Activated T-helper 17 cell treated with anti-CD3 and anti-CD28 coated beads, Interleukin-2, amount 50 U/mL, for 72 hours (primary cell): ENCODE data around the gene PAPSS2. TPM values are rescaled to one million over a fixed set of nuclear protein-coding genes. Genes with fewer than 3 reads are reported as not detected.
"Not testable (repeated sequence)": the region's sequence is repeated elsewhere in the genome, so short reads cannot be mapped to it uniquely, and the experiment has no call there.

Experiments used
- ATAC-seq: fragments of 150-1000 bp; cut with Tn5 transposase; replicated peaks from 2 replicates; pipeline ENCODE4 v1.10.0; 2021; ENCODE audit warnings: mild to moderate bottlenecking, moderate library complexity
- H3K27ac Mint-ChIP-seq: one replicate; pipeline ENCODE4 v1.8.0; 2022; ENCODE audit warnings: mixed read lengths
- H3K27me3 Mint-ChIP-seq: one replicate; pipeline ENCODE4 v1.8.0; 2022; ENCODE audit warnings: mixed read lengths
- H3K36me3 Mint-ChIP-seq: one replicate; pipeline ENCODE4 v1.8.0; 2022; ENCODE audit warnings: low read depth, mild to moderate bottlenecking, mixed read lengths
- H3K4me1 Mint-ChIP-seq: one replicate; pipeline ENCODE4 v1.8.0; 2022; ENCODE audit warnings: mixed read lengths
- H3K4me3 Mint-ChIP-seq: one replicate; pipeline ENCODE4 v1.8.0; 2022; ENCODE audit warnings: mild to moderate bottlenecking, mixed read lengths
- H3K9me3 Mint-ChIP-seq: one replicate; pipeline ENCODE4 v1.8.0; 2022; ENCODE audit warnings: mixed read lengths
- total RNA-seq, 2 donors: library from RNA; stranded (reverse); gene quantifications; one replicate each; pipeline ENCODE4 v1.2.3, GENCODE V29; 2022

The PAPSS2 gene
- total RNA-seq = 1 to 10 TPM in 1 of 2 donors, under 1 TPM in 1; 0.66 to 4.3 TPM

DNA sequence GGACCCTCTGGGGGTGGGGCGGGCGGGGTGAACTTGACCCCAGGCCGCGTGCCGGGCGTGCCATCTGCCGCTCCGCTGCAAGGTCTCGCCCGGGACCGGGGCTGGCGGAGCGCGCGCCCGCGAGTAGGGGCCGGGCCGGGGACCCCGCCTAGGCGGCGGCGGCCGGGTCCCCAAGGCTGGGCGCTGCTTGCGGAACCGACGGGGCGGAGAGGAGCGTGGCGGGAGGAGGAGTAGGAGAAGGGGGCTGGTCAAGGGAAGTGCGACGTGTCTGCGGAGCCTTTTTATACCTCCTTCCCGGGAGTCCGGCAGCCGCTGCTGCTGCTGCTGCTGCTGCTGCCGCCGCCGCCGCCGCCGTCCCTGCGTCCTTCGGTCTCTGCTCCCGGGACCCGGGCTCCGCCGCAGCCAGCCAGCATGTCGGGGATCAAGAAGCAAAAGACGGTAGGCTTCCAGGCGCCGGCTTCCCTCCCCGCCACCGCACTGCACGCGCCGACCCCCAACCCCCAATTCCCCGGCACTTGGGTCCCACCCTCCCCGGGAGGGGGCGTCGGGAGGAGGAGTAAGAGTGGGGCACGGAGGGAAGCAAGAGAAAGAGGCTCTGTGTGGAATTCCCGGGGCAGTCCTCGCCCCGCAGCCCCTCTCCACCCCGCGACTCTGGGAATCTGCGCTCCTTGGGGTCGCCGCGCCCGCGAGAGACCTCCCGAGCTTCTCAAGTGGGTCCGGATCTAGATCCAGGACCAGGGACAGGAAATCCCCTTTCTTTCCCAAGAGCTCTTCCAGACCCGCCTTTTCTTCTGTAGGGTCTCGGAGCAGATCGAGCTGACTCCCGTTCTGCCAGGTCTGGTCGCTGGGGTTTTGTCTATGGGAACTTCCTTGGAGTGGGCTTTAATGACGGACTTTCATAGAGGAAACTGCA, at the start of gene PAPSS2:
TSS of gene PAPSS2 (plus strand) at position 308 of the 913 bp plus-strand sequence. CDS start at position 412, 104 bp downstream.
- peaks cover 56% of the 10 kb centered on the region for H3K27me3 Mint-ChIP-seq
- no peaks in the 10 kb centered on the region for H3K36me3 Mint-ChIP-seq
- no peaks in the 10 kb centered on the region for H3K9me3 Mint-ChIP-seq
- ATAC-seq = peak; percentile 51
- H3K4me3 Mint-ChIP-seq = peak within 1 kb of the TSS; percentile 77
- no peak within 1 kb of the TSS for H3K27ac Mint-ChIP-seq
- peaks cover 9% of the 10 kb centered on the region for H3K4me1 Mint-ChIP-seq

DNA sequence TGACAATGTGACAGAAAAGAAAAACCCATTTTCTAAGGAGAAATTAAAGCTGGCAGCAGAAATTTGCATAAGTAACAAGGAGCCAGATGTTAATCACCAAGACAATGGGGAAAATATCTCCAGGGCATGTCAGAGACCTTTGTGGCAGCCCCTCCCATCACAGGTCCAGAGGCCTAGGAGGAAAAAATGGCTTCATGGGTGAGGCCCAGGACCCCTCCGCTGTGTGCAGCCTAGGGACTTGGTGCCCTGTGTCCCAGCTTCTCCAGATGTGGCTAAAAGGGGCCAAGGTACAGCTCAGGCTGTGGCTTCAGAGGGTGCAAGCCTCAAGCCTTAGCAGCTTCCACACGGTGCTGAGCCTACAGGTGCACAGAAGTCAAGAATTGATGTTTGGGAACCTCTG, 48.3 kb upstream of the PAPSS2 start:
- H3K27ac Mint-ChIP-seq, H3K9me3 Mint-ChIP-seq, H3K4me1 Mint-ChIP-seq, ATAC-seq, H3K4me3 Mint-ChIP-seq, H3K36me3 Mint-ChIP-seq, H3K27me3 Mint-ChIP-seq: not testable (repeated sequence)

DNA sequence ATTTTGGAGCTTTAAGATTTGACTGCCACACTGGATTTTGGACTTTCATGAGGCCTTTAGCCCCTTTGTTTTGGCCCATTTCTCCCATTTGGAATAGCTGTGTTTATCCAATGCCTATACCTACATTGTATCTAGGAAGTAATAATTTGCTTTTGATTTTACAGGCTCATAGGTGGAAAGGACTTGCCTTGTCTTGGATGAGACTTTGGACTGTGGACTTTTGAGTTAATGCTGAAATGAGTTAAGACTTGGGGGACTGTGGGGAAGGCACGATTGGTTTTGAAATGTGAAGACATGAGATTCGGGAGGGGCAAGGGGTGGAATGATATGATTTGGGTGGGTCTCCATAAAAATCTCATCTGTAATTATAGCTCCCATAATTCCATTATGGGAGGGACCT, 47.6 kb upstream of the PAPSS2 start:
- peaks cover 2% of the 10 kb centered on the region for H3K27me3 Mint-ChIP-seq
- ATAC-seq = no peak
- no peak overlapping the region for H3K4me3 Mint-ChIP-seq
- no peak overlapping the region for H3K27ac Mint-ChIP-seq
- no peaks in the 10 kb centered on the region for H3K4me1 Mint-ChIP-seq
- H3K36me3 Mint-ChIP-seq = no peaks in the 10 kb centered on the region
- peaks cover 5% of the 10 kb centered on the region for H3K9me3 Mint-ChIP-seq

DNA sequence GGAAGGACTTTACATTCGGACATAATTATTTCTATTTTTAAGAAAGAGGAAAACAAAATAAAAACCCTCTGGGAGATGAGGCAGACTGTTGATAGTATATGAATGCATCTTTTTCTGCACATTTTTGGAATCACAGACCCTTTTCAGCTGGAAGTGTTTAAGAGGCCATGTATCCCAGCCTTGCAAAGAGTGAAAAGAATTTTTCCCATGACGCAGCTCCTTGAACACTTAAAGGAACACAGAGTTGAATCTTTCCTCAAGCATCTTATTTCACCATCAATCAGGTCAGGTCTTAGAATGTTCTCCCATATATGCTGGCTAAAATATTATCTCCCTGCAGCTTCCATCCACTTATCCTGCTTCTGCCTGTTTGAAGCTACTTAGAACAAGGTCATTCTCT, 45.9 kb upstream of the PAPSS2 start:
- Mint-ChIP-seq H3K9me3 (peaks cover 5% of the 10 kb centered on the region), H3K4me3 (no peak overlapping the region), H3K27ac (no peak overlapping the region)

DNA sequence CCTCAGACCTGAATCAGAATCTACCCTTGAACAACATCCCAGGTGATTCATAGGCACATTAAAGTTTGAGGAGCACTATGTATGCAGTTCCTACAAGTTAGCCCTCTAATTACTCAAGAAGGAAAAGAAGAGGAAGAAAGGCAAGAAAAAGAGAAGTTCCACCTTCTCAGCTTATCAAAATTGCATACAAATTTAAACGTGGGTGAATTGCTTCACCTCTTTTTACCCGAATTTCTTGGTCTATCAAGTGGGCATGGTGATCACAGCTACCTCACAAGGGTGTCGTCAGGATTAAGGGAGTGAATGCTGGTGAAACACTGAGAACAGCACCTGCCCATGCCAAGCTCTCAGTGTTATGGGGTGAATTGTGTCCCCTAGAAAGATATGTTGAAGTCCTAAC, 43.8 kb upstream of the PAPSS2 start:
- H3K9me3 Mint-ChIP-seq = peaks cover 2% of the 10 kb centered on the region
- H3K36me3 Mint-ChIP-seq = no peaks in the 10 kb centered on the region
- no peaks in the 10 kb centered on the region for H3K4me1 Mint-ChIP-seq
- no peak overlapping the region for H3K27ac Mint-ChIP-seq
- peaks cover 16% of the 10 kb centered on the region for H3K27me3 Mint-ChIP-seq
- ATAC-seq = no peak
- H3K4me3 Mint-ChIP-seq = no peak overlapping the region

More for the DNA sequence above, 45.9 kb upstream of the PAPSS2 start:
- H3K36me3 Mint-ChIP-seq = no peaks in the 10 kb centered on the region
- no peak for ATAC-seq
- H3K4me1 Mint-ChIP-seq = no peaks in the 10 kb centered on the region
- H3K27me3 Mint-ChIP-seq = peaks cover 7% of the 10 kb centered on the region

DNA sequence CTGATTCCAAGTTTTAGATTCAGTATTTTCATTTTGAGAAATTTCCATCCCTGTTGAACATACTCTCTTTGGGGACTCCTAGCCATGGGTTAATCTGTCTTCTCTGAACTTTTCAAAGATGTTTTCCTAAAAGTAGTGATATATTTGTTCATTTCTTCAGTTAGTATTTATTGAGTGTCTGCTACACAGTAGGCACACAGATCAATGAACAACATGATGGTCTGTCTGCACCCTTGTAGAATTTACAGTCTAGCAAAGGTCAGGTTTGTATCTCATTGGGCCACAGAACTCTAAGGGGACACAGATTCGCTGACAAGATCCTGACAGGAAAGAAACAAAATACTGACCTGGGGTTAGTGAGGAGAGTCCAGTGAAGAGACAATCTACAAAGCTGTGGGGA, 42.2 kb upstream of the PAPSS2 start:
- Mint-ChIP-seq H3K9me3 (no peaks in the 10 kb centered on the region), H3K4me1 (no peaks in the 10 kb centered on the region), H3K4me3 (no peak overlapping the region), H3K27ac (no peak overlapping the region), H3K36me3 (no peaks in the 10 kb centered on the region), H3K27me3 (peaks cover 21% of the 10 kb centered on the region)
- no peak for ATAC-seq

DNA sequence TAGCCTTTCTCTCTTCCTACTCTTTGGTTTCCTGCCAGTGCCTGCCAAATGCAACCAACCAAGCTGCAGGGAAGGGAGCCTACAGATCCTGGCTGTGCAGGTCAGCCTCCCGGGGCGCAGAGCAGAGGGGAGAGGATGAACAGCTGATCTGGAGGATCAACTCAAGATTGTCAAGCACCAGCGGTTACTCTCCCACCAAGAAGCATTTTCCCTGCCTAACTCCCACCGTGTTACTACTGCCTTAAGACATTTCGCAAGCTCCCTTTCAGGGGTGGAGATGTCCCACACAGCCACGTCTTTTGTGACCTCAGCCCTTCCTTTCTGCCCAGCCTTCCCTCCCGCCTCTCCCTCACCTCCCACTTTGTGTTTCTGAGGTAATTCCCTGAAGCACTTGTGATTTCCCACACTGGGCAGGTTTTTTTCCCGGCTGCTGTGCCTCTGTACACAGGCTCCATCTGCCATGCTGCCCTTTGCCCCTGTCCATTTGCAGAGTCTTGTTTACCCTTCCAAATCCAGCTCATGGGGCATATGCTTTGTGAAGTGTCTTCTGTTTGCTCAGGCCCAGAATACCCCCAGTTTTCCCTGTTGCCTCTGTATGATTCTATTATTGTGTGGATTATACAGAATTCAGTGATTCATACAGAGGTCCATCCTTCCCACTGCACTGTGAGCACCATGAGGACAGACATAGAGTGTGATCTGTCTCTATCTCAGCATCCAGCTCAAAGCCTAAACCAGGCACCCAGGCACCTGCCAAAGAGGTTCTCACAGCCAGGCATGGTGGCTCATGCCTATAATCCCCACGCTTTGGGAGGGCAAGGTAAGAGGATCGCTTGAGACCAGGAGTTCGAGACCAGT, 40.9 kb upstream of the PAPSS2 start:
- no peaks in the 10 kb centered on the region for H3K4me1 Mint-ChIP-seq
- H3K4me3 Mint-ChIP-seq = no peak overlapping the region
- H3K36me3 Mint-ChIP-seq = no peaks in the 10 kb centered on the region
- no peaks in the 10 kb centered on the region for H3K9me3 Mint-ChIP-seq
- H3K27ac Mint-ChIP-seq = no peak overlapping the region
- ATAC-seq = no peak
- H3K27me3 Mint-ChIP-seq = peaks cover 24% of the 10 kb centered on the region

DNA sequence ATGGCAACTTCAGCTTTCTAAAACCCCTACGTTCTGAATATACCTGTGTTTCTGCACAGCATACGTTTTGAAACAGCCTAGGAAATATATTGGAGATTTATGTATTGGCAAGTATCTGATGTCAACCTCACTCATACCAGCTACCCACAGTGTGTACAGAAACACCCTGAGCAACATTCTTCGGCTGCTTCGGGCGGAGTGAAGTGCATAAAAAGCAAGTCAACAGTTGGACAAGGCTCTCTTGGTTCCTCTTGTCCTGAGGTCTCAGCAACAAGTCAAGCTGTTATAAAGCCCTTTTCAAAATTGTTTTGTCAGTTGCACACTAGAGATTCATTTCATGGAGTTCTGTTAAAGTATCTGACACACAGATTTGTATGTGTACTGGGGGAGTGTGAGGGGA, 40.0 kb upstream of the PAPSS2 start:
- ATAC-seq = no peak
- no peaks in the 10 kb centered on the region for H3K9me3 Mint-ChIP-seq
- peaks cover 24% of the 10 kb centered on the region for H3K27me3 Mint-ChIP-seq
- no peaks in the 10 kb centered on the region for H3K4me1 Mint-ChIP-seq
- H3K4me3 Mint-ChIP-seq = no peak overlapping the region
- H3K27ac Mint-ChIP-seq = no peak overlapping the region
- no peaks in the 10 kb centered on the region for H3K36me3 Mint-ChIP-seq

DNA sequence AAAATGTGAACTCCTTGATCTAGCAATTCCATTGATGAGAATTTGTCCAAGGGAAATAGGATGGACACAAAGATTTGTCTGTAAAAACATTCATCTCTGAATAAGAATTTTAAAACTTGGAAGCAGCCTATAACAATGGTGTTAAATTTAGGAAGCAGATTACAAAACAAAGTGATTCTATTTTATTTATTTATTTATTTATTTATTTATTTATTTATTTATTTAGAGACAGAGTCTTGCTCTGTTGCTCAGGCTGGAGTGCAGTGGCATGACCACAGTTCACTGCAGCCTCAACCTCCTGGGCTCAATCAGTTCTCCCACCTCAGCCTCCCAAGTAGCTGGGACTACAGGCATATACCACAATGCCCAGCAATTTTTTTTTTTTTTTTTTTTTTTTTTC, 38.2 kb upstream of the PAPSS2 start:
- H3K4me1 Mint-ChIP-seq, H3K27ac Mint-ChIP-seq, ATAC-seq, H3K4me3 Mint-ChIP-seq, H3K36me3 Mint-ChIP-seq, H3K9me3 Mint-ChIP-seq: not testable (repeated sequence)
- H3K27me3 Mint-ChIP-seq = peaks cover 24% of the 10 kb centered on the region

DNA sequence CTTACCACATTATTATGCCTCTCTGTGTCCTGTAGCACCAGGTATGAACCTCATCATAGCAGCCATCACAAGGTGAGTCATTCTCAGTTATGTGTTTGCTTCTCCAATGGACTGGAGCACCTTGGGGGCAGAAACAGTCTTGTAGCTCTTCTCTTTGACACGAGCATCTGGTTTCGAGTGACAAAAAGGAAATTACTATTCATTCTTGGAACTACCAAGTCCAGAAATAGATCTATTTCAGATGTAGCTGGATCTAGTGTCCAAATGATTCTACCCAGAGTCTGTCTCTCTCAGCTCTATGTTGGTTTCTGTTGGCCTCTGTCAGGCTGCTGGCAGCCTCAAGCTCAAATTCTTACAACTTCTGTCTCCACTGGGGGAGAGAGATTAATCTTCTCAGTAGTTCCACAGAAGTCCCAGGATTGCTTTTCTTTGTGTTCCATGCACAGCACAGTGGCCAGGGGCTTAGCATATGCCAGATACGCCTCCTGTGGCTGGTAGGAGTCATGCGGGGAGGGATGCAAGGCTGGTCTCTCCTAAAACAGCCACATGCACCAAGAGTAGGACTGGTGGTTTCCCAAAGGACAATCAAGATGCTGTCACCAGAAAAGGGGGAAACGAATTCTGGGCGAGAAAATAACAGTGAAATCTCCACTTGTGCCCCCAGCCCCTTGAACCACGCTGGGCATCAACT, 37.2 kb upstream of the PAPSS2 start:
- no peak overlapping the region for H3K27ac Mint-ChIP-seq
- no peaks in the 10 kb centered on the region for H3K4me1 Mint-ChIP-seq
- ATAC-seq = peak; percentile 60
- H3K4me3 Mint-ChIP-seq = no peak overlapping the region
- H3K9me3 Mint-ChIP-seq = no peaks in the 10 kb centered on the region
- peaks cover 20% of the 10 kb centered on the region for H3K27me3 Mint-ChIP-seq
- no peaks in the 10 kb centered on the region for H3K36me3 Mint-ChIP-seq

DNA sequence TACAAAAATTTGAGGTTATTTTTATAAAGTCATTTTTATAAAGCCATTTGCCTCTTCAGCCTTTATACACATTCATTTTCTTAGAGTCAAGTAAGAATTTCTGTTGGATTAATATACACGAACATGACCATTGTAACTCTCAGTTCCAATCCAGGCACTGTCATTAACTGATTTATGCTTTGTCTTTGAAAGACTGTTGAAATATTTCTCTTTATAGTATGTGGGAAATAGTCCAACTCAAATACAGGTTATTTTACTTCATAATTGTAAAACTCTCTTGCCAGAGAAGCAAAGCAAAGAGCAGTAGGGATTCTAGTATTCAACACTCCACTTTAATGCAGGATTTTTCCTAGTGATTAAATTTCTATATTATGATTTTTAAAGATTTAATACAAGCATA, 36.5 kb upstream of the PAPSS2 start:
- Mint-ChIP-seq H3K4me1 (no peaks in the 10 kb centered on the region), H3K27ac (no peak overlapping the region), H3K27me3 (peaks cover 17% of the 10 kb centered on the region), H3K9me3 (no peaks in the 10 kb centered on the region), H3K4me3 (no peak overlapping the region), H3K36me3 (no peaks in the 10 kb centered on the region)
- no peak for ATAC-seq

DNA sequence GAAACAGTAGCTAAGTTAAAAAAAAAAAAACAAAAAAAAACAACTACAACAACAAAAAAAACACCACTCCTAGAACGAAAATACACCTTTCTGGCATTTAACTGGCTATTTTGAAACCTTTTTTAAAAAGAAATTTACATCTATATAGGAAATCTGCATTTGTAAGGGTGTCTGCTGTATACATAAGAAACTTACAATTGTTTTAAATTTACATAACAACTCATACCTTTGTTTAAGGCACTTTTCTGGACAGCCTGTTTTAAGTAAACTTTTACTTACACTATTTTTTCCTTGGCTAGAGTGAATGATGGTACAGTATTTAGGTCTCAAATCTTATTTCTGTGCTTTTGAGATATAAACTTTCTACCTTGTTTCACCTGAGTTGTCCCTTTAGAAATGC, 34.0 kb upstream of the PAPSS2 start:
- no peak for ATAC-seq
- Mint-ChIP-seq H3K27me3 (peaks cover 9% of the 10 kb centered on the region), H3K4me1 (no peaks in the 10 kb centered on the region), H3K27ac (no peak overlapping the region), H3K36me3 (no peaks in the 10 kb centered on the region), H3K9me3 (no peaks in the 10 kb centered on the region), H3K4me3 (no peak overlapping the region)

DNA sequence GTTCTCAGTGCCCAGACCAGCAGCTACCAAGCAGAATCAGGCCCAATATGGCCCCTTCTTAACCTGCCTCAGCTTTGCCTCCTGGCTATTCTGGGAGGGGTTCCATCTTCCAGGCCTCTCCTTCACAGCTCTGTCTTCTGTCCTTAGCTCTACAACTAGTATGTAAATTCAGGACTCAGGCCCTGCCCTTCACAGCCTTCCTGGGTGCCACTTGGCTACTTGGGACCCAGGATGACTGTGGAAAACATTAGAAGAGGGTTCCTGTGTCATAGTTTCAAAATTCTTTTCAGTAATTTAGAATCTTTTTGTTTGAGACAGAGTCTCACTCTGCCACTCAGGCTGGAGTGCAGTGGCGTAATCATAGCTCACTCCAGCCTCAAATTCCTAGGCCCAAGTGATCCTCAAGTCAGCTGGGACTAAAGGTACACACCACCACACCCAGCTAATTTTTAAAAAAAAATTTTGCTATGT, 33.2 kb upstream of the PAPSS2 start:
- peaks cover 3% of the 10 kb centered on the region for H3K27me3 Mint-ChIP-seq
- H3K9me3 Mint-ChIP-seq = no peaks in the 10 kb centered on the region
- H3K36me3 Mint-ChIP-seq = no peaks in the 10 kb centered on the region
- H3K4me1 Mint-ChIP-seq = no peaks in the 10 kb centered on the region
- H3K4me3 Mint-ChIP-seq = no peak overlapping the region
- no peak for ATAC-seq
- H3K27ac Mint-ChIP-seq = no peak overlapping the region

DNA sequence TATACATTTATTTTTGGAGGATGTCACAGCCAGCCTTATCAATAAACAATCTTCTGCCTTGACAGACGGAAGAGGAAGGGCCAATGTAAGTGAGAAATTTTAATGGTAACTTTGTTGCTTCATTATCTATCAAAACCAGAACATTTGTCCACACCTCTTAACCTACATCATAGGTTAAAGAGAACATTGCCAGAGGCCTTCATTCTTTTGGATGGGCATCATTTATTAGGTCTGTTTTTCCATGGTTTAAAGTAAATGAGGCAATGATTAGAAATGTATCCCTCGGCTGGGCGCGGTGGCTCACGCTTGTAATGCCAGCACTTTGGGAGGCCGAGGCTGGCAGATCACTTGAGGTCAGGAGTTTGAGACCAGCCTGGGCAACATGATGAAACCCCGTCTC, 29.5 kb upstream of the PAPSS2 start:
- no peaks in the 10 kb centered on the region for H3K4me1 Mint-ChIP-seq
- no peak for ATAC-seq
- no peak overlapping the region for H3K27ac Mint-ChIP-seq
- H3K9me3 Mint-ChIP-seq = no peaks in the 10 kb centered on the region
- no peaks in the 10 kb centered on the region for H3K36me3 Mint-ChIP-seq
- H3K27me3 Mint-ChIP-seq = no peaks in the 10 kb centered on the region
- no peak overlapping the region for H3K4me3 Mint-ChIP-seq
